ENCODE measurements around the gene PSMA5. TPM values are rescaled to one million over a fixed set of nuclear protein-coding genes. Genes with fewer than 3 reads are reported as not detected.

Gene PSMA5
- total RNA-seq, 4 donors from 2014 or later: 63.5 to 82.5 (median 78.2) TPM

- in situ Hi-C loops (cut with MboI; ENCODE audit: low sequenced_read_pairs in 4 of 4): no loop called here
Measured at GRCh38 chr1:109369167-109369746, 57.0 kb downstream of the PSMA5 start.

DNA sequence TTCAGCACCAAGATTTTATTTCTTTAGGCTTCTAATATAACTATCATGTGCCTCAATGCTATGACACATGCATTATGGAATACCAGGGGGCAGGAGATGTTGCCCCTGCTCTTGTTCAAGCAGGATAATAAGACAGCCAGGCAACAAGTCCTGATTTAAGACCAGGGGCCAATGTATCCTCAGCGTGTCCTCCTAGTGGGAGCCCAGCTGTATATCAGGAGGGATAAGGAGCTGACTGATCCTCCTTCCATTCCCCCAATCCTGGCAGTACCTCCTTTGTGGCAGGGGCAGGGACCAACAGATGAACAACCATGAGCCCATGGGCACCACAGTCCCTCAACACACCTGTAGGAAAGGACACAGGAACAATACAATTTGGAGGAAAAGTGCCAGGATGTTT, 57.8 kb downstream of the PSMA5 start:
- intact Hi-C loops (cut with DNase I; ENCODE audit: low total_unique reads): no loop called here
- ATAC-seq: no peak
- no peak for DNase-seq
- TF ChIP-seq POLR2A (IDR thresholded peaks at IDR 0.05): no peak
- TF ChIP-seq, protein P1, sequence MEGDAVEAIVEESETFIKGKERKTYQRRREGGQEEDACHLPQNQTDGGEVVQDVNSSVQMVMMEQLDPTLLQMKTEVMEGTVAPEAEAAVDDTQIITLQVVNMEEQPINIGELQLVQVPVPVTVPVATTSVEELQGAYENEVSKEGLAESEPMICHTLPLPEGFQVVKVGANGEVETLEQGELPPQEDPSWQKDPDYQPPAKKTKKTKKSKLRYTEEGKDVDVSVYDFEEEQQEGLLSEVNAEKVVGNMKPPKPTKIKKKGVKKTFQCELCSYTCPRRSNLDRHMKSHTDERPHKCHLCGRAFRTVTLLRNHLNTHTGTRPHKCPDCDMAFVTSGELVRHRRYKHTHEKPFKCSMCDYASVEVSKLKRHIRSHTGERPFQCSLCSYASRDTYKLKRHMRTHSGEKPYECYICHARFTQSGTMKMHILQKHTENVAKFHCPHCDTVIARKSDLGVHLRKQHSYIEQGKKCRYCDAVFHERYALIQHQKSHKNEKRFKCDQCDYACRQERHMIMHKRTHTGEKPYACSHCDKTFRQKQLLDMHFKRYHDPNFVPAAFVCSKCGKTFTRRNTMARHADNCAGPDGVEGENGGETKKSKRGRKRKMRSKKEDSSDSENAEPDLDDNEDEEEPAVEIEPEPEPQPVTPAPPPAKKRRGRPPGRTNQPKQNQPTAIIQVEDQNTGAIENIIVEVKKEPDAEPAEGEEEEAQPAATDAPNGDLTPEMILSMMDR (IDR thresholded peaks at IDR 0.05 in 4 of 5, conservative IDR thresholded peaks at IDR 0.05 in 1 of 5): no peak
- no peaks in the 10 kb centered on the region for H3K9me3 ChIP-seq
- H3K4me3 ChIP-seq: no peak overlapping the region
- peaks cover 60 to 66% of the 10 kb centered on the region in 2 donors for H3K4me1 ChIP-seq
- peaks cover 0 to 32% of the 10 kb centered on the region in 2 donors for H3K36me3 ChIP-seq
- H3K27me3 ChIP-seq: no peaks in the 10 kb centered on the region
- in situ Hi-C loops (cut with MboI; ENCODE audit: low sequenced_read_pairs in 4 of 4): no loop called here
- peak overlapping the region; percentile 92 to 97 (median 93) for H3K27ac ChIP-seq

More at GRCh38 chr1:109369167-109369746, 57.0 kb downstream of the PSMA5 start:
- DNase-seq (no peak), ATAC-seq (no peak)
- H3K4me1 ChIP-seq: peaks cover 60 to 63% of the 10 kb centered on the region in 2 donors
- H3K9me3 ChIP-seq: no peaks in the 10 kb centered on the region
- H3K27ac ChIP-seq: peak overlapping the region; percentile 92 to 97 (median 93)
- intact Hi-C loops (cut with DNase I; ENCODE audit: low total_unique reads): no loop called here
- no peak for TF ChIP-seq POLR2A (IDR thresholded peaks at IDR 0.05)
- TF ChIP-seq, protein P1 (IDR thresholded peaks at IDR 0.05 in 4 of 5, conservative IDR thresholded peaks at IDR 0.05 in 1 of 5): no peak
- no peaks in the 10 kb centered on the region for H3K27me3 ChIP-seq
- peaks cover 0 to 32% of the 10 kb centered on the region in 2 donors for H3K36me3 ChIP-seq
- H3K4me3 ChIP-seq: no peak overlapping the region

GRCh38 chr1:109367626-109368025, 58.6 kb downstream of the PSMA5 start:
- Histone ChIP-seq H3K36me3 (peaks cover 0 to 32% of the 10 kb centered on the region in 2 donors), H3K4me3 (no peak overlapping the region), H3K4me1 (peaks cover 60 to 65% of the 10 kb centered on the region in 2 donors), H3K27ac (peak overlapping the region; percentile 92 to 97 (median 93)), H3K9me3 (no peaks in the 10 kb centered on the region), H3K27me3 (no peaks in the 10 kb centered on the region)
- DNase-seq: no peak
- ATAC-seq: no peak
- intact Hi-C loops (cut with DNase I; ENCODE audit: low total_unique reads): no loop called here
- in situ Hi-C loops (cut with MboI; ENCODE audit: low sequenced_read_pairs in 4 of 4): no loop called here
- TF ChIP-seq POLR2A (IDR thresholded peaks at IDR 0.05): no peak
- TF ChIP-seq, protein P1 (IDR thresholded peaks at IDR 0.05 in 4 of 5, conservative IDR thresholded peaks at IDR 0.05 in 1 of 5): no peak

DNA sequence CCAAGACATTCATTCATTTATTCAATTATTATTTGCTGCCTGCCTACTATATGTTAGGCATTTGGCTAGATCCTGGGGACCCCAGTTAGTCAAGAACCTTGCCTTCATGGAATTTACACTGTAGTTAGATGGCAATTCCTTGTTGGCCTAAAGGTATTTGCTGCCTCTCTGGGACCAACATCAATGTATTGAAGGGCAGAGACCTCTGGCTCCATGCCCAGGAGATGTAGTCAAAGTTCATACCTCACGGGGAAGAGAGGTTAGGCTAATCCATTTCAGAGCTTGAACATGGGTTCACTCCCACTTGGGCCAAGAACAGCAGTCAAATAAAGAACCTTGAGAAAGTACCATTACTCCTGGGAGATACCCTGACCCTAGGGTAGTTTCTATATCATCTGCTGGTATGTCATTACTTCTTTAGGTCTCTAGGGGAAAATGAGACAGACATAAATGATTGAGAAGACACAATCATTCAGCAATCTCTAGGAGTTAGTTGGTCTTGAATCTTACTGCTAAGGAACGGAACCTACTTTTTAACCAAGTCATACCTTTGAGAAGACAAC, 60.5 kb downstream of the PSMA5 start:
- Histone ChIP-seq H3K9me3 (no peaks in the 10 kb centered on the region), H3K27ac (peak overlapping the region; percentile 92 to 97 (median 93)), H3K27me3 (no peaks in the 10 kb centered on the region), H3K36me3 (peaks cover 0 to 32% of the 10 kb centered on the region in 2 donors), H3K4me1 (peaks cover 61 to 65% of the 10 kb centered on the region in 2 donors), H3K4me3 (no peak overlapping the region)
- intact Hi-C loops (cut with DNase I; ENCODE audit: low total_unique reads) (no loop called here), in situ Hi-C loops (cut with MboI; ENCODE audit: low sequenced_read_pairs in 4 of 4) (no loop called here)
- ATAC-seq (no peak), DNase-seq (no peak)
- TF ChIP-seq, protein P1 (IDR thresholded peaks at IDR 0.05 in 4 of 5, conservative IDR thresholded peaks at IDR 0.05 in 1 of 5): no peak
- TF ChIP-seq POLR2A (IDR thresholded peaks at IDR 0.05): no peak

Measured in gastrocnemius medialis (tissue), 4 donors.